Panc1 (cell line): Measurements from ENCODE around the gene PRAMEF18. TPM values are rescaled to one million over a fixed set of nuclear protein-coding genes. Genes with fewer than 3 reads are reported as not detected.
"Not testable (repeated sequence)": the region's sequence is repeated elsewhere in the genome, so short reads cannot be mapped to it uniquely, and the experiment has no call there.

Source experiments
- ATAC-seq: fragments of 200-7000 bp; cut with Tn5 transposase; 2 replicates; pipeline ENCODE4 v1.9.1; 2020; ENCODE audit warnings: mild to moderate bottlenecking, moderate library complexity
- BruUV-seq: library from RNA; stranded (reverse); fragments of 400-500 nt; replicated peaks from 2 replicates; lab custom pipeline; 2021; lab: Mats Ljungman, UMichigan
- CTCF ChIA-PET: fragments of 300-600 bp; sonication (Branson Sonifier 250); formaldehyde crosslinking; loops from one replicate; lab custom pipeline; 2022; ENCODE audit warnings: antibody characterized with exemption; lab: Charles Lee
- POLR2A ChIA-PET: fragments of 300-600 bp; sonication (Branson Sonifier 250); formaldehyde crosslinking; loops from one replicate; lab custom pipeline; 2022; ENCODE audit warnings: antibody characterized with exemption; lab: Charles Lee
- DNase-seq: peaks from one replicate; pipeline ENCODE4 v3.0.0-alpha.2; 2010; ENCODE audit warnings: low read depth, low spot score
- H3K27ac ChIP-seq: 2 replicates; pipeline ENCODE4 v1.5.1; 2011; ENCODE audit warnings: mild to moderate bottlenecking, low read length, inconsistent platforms
- H3K27me3 ChIP-seq: fragments of 200-500 bp; sonication (Bioruptor generic); 2 replicates; pipeline ENCODE4 v1.6.0; 2014; ENCODE audit warnings: low read length, inconsistent platforms; ENCODE audit not compliant: control insufficient read depth, insufficient read depth
- H3K36me3 ChIP-seq: fragments of 200-500 bp; sonication (Bioruptor generic); 2 replicates; pipeline ENCODE4 v1.5.1; 2014; ENCODE audit warnings: inconsistent platforms, mild to moderate bottlenecking, low read length, moderate library complexity; ENCODE audit not compliant: control insufficient read depth, insufficient read depth
- H3K4me1 ChIP-seq: 2 replicates; pipeline ENCODE4 v1.5.1; 2011; ENCODE audit warnings: inconsistent platforms, mild to moderate bottlenecking, low read length, moderate library complexity; ENCODE audit not compliant: control insufficient read depth, insufficient read depth
- H3K4me3 ChIP-seq, 2 experiments: 2 replicates each; pipeline ENCODE4 v1.5.1; 2011 to 2012; ENCODE audit warnings: low read depth in 2 of 2, low read length in 2 of 2, mild to moderate bottlenecking in 2 of 2, inconsistent platforms in 1 of 2, moderate library complexity in 1 of 2
- H3K9me3 ChIP-seq: fragments of 200-500 bp; sonication (Bioruptor generic); 2 replicates; pipeline ENCODE4 v1.5.1; 2014; ENCODE audit warnings: low read depth, mild to moderate bottlenecking, inconsistent platforms, low read length, moderate library complexity; ENCODE audit not compliant: control insufficient read depth, insufficient read depth
- in situ Hi-C: cut with HindIII; loops from 2 replicates; pipeline ENCODE4 v1.10.0; 2016; ENCODE audit warnings: low sequenced_read_pairs, low pct_unique_long_range_greater_than_20kb
- intact Hi-C: fragments of 100-400 bp; cut with micrococcal nuclease; formaldehyde crosslinking; loops from one replicate; pipeline ENCODE4 v1.10.0; 2022; ENCODE audit not compliant: unreplicated experiment
- total RNA-seq: library from RNA; stranded (reverse); gene quantifications from one replicate; pipeline ENCODE4 v1.2.1, GENCODE V29; 2021; ENCODE audit not compliant: unreplicated experiment

PRAMEF18 gene
- total RNA-seq, 1 experiment from 2014 or later: not detected

DNA sequence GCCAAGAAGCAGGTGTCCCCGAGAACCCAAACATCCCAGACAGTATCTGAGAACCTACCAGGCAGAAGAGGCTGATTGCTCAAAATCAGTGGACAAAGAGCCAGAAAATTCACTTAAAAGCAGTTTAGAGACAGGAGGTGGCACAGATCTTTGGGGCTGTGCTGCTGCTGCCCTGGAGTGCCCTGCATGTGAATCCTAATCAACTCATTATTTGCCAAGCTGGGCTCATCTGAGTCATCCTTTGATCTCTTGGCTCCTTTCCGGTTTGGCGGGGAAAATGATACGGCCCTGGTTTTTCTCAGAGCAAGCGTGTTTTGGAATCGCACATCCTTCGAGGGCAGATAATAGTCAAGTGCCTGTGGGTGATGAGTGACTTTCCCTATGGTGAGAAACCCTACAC lies 9.3 kb downstream of the PRAMEF18 start:
- BruUV-seq, POLR2A ChIA-PET, H3K9me3 ChIP-seq, H3K27ac ChIP-seq, intact Hi-C loops, H3K4me1 ChIP-seq, ATAC-seq, in situ Hi-C loops, CTCF ChIA-PET, H3K27me3 ChIP-seq, H3K36me3 ChIP-seq, DNase-seq, H3K4me3 ChIP-seq: not testable (repeated sequence)

GRCh38 chr1:13208712-13209111 lies 17.2 kb downstream of the PRAMEF18 start:
- DNase-seq, H3K9me3 ChIP-seq, ATAC-seq, in situ Hi-C loops, H3K27ac ChIP-seq, H3K36me3 ChIP-seq, H3K4me1 ChIP-seq, CTCF ChIA-PET, H3K27me3 ChIP-seq, BruUV-seq, intact Hi-C loops, POLR2A ChIA-PET, H3K4me3 ChIP-seq: not testable (repeated sequence)

GRCh38 chr1:13201309-13201708 lies 24.6 kb downstream of the PRAMEF18 start, which contains the start of gene PRAMEF13:
TSS of gene PRAMEF13 (minus strand) at chr1:13201409. CDS start at chr1:13199589, 1,820 bp downstream.
- intact Hi-C loops, BruUV-seq, H3K4me1 ChIP-seq, CTCF ChIA-PET, H3K27ac ChIP-seq, H3K9me3 ChIP-seq, H3K4me3 ChIP-seq, H3K27me3 ChIP-seq, DNase-seq, H3K36me3 ChIP-seq, ATAC-seq, in situ Hi-C loops, POLR2A ChIA-PET: not testable (repeated sequence)

Other genes with a start within 250 kb of the PRAMEF18 start
- not detected for gene PRAMEF27, start 169.6 kb downstream of the PRAMEF18 start, total RNA-seq
- gene HNRNPCL3, start 165.4 kb downstream of the PRAMEF18 start, total RNA-seq: not detected
- gene PRAMEF25, start 155.4 kb downstream of the PRAMEF18 start, total RNA-seq: not detected
- not detected for gene HNRNPCL2, start 109.3 kb downstream of the PRAMEF18 start, total RNA-seq
- not detected for gene PRAMEF26, start 70.1 kb downstream of the PRAMEF18 start, total RNA-seq
- not detected for gene HNRNPCL4, start 60.5 kb downstream of the PRAMEF18 start, total RNA-seq
- not detected for gene PRAMEF9, start 54.3 kb downstream of the PRAMEF18 start, total RNA-seq
- not detected for gene PRAMEF13, start 24.7 kb downstream of the PRAMEF18 start, total RNA-seq
- gene PRAMEF5, start 28.0 kb upstream of the PRAMEF18 start, total RNA-seq: not detected
- gene PRAMEF8, start 59.0 kb upstream of the PRAMEF18 start, total RNA-seq: not detected
- gene PRAMEF33, start 77.4 kb upstream of the PRAMEF18 start, total RNA-seq: not detected
- not detected for gene PRAMEF15, start 89.4 kb upstream of the PRAMEF18 start, total RNA-seq
- gene PRAMEF14, start 121.0 kb upstream of the PRAMEF18 start, total RNA-seq: not detected
- gene PRAMEF19, start 145.8 kb upstream of the PRAMEF18 start, total RNA-seq: not detected
- gene PRAMEF17, start 163.5 kb upstream of the PRAMEF18 start, total RNA-seq: not detected
- gene PRAMEF20, start 184.3 kb upstream of the PRAMEF18 start, total RNA-seq: not detected